GM19467 (cell line): ENCODE data around the gene ANKRD31.
"Not testable (repeated sequence)": the region's sequence is repeated elsewhere in the genome, so short reads cannot be mapped to it uniquely, and the experiment has no call there.

Experiments used
- ATAC-seq: cut with Tn5 transposase; IDR thresholded peaks from one replicate; pipeline ENCODE4 v1.9.1; 2021; ENCODE audit warnings: mild to moderate bottlenecking, moderate library complexity; ENCODE audit not compliant: unreplicated experiment

The ANKRD31 gene

DNA sequence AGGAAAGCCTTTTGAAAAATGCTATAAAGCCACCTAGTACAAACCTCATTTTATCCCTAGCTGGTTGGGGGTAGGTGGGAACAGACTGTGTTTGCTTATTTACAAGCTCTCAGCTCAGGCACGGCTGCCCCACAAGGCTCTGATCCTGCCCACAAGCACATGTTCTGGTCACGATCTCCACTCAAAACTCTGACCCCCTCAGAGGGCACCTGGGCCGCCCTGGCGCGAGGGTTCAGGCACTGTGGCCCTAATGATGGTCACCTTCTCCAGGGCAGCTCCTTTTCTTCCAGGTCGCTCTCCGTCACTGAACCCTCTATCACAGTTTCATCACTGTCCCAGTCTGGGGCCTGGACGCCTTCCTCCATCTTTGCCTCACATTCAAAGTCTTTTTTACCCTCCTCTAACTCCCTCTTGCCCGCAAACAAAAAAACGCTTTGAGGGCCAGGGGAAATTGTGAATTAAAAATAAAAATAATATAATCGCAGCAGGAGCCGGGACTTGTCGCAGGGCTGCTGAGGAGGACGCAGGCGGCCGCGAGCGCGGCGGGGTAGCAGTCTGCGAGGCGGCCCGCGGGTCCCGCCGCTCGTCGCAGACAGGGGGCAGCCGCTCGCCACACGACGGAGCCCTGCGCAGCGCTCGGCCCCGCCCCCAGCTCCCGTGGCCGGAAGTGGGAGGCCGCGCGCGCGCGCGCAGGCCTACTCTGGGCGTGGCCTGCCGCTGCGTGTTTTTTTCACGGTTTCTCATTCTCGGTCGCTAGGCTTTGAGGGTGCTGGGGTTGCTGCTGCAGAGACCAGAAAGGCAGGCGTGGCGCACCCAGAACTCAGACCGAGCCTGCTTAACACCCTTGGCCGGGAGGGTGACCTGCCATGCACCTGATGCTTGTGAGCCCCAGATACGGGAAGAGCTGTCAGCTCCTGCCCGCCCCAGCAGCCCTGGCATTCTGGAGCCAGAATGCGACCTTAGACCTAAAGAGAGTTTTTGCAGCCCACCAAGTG lies at the start of gene ANKRD31:
ANKRD31 (minus strand) TSS at position 557 of the 995 bp plus-strand sequence; CDS start at position 365, 192 bp downstream.
- ATAC-seq: peak; percentile 98

DNA sequence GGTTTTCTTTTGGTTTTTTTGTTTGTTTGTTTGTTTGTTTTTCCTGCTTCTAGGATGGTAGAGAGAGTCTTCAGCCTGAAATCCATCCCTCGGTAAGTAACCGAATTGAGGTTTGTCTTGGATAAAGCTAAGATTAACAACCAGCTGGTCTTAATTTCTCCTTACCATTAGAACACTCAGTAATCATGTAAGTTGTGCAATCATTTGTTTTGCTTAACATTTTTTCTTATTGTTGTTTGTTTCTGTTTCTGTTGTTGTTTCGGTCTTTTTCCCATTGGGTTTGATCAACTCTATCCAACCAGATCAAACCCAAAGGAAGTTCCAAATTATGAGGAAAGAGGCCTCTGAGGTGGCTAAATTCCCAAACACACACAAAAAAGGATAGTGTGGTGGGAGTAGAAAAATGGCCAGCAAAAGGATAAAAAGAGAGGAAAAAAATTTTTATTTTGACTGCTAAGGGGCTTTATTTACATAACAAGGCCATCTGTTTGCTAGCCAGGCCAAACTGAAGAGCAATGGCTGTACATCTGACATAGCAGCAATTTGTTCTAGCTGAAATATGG lies 49.6 kb upstream of the ANKRD31 start:
- no peak for ATAC-seq

DNA sequence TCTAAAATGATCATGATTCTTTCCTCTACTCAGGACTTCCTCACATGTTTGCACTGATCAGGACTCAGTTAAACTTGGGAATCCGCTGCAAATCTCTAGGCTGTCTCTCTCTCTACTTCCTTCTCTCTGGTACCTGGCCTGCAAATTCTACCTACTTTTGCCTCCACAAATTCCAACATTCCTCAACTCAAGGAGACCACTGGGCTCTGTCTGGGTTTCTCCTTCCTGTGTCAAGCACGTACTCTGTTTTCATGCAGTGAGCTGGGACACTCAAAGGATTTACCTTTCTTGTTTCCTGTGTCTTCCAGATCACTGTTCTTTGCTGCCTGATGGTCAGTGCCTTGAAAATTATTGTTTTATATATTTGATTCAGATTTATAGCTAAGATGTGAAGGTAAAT lies 45.9 kb upstream of the ANKRD31 start:
- ATAC-seq: no peak

DNA sequence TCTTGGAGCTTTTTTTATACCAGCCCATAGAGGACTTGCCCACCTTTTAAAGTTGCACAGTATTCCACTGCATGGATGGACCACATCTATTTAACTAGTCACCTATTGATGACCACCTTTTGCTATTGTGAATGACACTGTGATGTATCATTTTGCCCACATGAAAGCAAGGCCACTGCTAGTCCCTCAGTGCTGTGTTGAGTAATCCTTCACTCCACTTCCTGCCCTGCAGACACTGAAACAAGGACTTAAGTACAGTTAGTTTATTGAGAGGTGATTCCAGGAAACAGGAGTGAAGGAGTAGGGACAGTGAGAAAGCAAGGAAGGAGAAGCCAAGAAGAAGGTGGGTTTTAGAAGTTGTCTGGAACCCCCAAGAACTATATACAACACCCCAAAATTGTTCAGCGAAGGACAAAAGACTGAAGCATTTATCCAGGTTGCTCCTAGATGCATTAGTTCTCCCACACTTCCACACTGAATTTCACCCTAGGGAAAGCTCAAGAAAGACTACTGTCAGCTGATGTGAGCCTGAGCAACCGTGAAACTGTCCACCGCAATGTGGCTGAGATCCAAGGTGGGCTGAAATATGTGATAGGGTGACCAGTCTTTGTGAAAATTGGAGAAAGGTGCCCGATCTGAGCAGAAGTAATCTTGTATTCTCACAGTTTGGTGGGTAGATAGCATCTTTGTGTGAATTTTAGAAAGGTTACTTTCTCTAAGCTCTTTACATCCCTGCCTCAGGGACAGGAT lies 45.2 kb upstream of the ANKRD31 start:
- ATAC-seq: no peak

DNA sequence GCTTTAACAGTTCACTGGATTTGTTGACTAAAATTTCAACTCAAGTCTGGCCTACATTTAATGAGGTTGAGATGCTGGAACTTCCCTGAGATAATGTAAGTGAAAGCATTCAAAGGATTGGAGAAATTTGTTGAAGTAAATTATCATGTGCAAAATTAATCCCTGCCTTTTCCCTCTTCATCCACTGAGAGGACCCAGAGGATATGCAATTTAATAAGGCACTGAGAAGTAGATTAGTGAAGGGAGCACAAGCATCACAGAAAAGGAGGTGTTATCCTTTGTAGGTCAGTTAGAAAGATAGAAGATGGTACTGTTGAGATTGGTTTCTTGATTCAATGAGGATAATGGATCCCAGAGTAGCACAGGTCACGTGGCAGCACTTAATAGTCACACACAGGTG lies 42.6 kb upstream of the ANKRD31 start:
- ATAC-seq: no peak

GRCh38 chr5:75277463-75277862 lies 40.8 kb upstream of the ANKRD31 start:
- ATAC-seq: no peak

DNA sequence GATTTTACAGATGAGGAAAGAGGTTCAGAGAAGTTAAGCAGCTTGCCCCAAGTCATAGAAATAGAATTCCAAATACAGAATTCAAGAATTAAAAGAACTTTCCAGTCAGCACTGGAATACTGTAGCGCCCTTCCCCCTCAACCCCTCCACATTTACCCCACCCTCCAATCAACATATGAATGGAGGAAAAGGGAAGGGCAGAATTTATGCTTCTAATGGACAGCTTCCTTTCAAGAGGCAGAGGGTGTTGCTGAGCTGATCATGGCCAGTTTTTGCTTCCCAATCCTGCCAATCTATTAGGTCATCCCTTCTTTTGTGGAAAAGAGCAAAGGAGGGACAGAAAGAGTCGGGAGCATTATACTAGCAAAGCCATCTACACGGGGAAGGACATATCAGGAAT lies 39.1 kb upstream of the ANKRD31 start:
- no peak for ATAC-seq

DNA sequence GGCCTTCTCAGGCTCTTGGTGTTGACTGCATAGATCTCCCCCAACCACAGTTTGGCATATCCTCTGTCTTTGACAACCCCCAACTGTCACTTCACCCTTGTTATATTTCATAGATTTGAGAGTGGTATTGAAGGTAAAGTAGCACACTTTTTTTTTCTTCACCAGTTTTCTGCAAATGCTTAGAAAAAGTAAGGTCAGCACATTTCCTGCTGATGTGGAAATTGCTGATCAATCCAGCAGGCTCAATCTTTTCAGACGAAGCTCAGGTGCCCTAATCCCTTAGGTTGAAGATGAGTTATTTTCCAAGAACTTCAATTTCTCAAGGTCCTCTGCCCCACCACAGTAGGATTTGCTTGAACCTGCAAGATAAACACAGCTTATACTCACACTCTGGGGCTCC lies 38.5 kb upstream of the ANKRD31 start:
- ATAC-seq: no peak

- no peak for ATAC-seq
These were observed 37.8 kb upstream of the ANKRD31 start for GRCh38 chr5:75274486-75274885.

DNA sequence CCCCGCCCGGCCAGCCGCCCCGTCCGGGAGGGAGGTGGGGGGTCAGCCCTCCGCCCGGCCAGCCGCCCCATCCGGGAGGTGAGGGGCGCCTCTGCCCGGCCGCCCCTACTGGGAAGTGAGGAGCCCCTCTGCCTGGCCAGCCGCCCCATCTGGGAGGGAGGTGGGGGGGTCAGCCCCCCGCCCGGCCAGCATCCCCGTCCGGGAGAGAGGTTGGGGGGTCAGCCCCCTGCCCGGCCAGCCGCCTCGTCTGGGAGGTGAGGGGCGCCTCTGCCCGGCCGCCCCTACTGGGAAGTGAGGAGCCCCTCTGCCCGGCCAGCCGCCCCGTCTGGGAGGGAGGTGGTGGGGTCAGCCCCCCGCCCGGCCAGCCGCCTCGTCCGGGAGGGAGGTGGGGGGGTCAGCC lies 33.9 kb upstream of the ANKRD31 start:
- not testable (repeated sequence) for ATAC-seq

GRCh38 chr5:75265731-75266130 lies 29.1 kb upstream of the ANKRD31 start:
- no peak for ATAC-seq

GRCh38 chr5:75262271-75262670 lies 25.6 kb upstream of the ANKRD31 start:
- no peak for ATAC-seq

GRCh38 chr5:75260708-75261107 lies 24.0 kb upstream of the ANKRD31 start:
- ATAC-seq: no peak

DNA sequence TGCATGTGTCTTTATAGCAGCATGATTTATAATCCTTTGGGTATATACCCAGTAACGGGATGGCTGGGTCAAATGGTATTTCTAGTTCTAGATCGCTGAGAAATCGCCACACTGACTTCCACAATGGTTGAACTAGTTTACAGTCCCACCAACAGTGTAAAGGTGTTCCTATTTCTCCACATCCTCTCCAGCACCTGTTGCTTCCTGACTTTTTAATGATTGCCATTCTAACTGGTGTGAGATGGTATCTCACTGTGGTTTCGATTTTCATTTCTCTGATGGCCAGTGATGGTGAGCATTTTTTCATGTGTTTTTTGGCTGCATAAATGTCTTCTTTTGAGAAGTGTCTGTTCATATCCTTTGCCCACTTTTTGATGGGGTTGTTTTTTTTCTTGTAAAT lies 13.8 kb upstream of the ANKRD31 start:
- not testable (repeated sequence) for ATAC-seq

- no peak for ATAC-seq
These were observed 8.3 kb upstream of the ANKRD31 start for GRCh38 chr5:75245023-75245422.

DNA sequence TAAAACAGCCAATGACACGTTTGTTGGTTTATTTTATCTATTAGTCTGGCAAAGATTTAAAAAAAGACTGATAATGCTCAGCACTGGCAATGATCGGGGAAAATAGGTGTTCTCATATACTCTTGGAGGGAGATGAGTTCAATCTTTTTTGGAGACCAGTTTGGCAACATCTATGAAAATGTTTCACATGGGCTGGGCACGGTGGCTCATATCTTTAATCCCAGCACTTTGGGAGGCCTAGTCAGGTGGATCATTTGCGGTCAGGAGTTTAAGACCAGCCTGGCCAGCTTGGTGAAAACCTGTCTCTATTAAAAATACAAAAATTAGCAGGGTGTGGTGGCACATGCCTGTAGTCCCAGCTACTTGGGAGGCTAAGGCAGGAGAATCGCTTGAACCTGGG lies 6.8 kb upstream of the ANKRD31 start:
- no peak for ATAC-seq

DNA sequence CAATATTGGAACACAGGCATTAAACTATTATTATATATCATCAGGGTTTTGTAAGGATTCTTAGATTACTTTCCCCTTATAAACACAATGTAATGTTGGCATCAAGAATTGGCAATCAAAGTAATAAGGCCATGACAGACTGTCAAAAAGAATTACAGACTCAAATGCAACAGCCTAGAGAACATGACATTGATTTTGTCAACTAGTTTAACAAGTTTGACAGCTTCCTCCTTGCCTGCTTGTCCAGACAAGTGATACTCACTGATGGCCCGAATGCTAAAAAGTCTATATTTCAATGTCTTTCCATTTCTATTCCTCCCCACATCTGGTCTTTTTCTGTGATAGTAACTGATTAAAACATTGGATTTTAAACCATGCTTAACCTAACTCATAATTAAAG lies 6.4 kb upstream of the ANKRD31 start:
- no peak for ATAC-seq

GRCh38 chr5:75242067-75242466 lies 5.4 kb upstream of the ANKRD31 start:
- no peak for ATAC-seq

GRCh38 chr5:75239681-75240080 lies 3.0 kb upstream of the ANKRD31 start:
- no peak for ATAC-seq

DNA sequence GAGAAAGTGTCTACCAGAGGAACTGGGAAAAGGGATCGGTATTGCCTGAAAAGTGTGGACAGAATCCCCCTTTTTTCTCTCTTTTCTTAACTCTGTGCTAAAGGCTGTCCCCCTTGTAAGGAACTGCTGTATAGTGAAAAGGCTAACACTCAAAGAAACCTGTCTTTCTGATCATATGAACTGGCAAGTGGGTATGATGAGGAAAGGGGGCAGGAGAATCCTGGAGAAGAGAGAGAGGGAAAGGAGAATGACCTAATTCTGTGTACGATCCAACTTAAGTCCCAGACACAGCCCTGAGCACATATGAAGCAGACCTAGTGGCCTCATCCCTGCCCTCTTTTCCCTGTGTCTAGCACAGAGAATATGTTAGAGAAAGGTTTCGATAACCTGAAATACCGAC lies 967 bp downstream of the ANKRD31 start:
- ATAC-seq: no peak

- ATAC-seq: no peak
These were observed 2.4 kb downstream of the ANKRD31 start for GRCh38 chr5:75234251-75234650.

DNA sequence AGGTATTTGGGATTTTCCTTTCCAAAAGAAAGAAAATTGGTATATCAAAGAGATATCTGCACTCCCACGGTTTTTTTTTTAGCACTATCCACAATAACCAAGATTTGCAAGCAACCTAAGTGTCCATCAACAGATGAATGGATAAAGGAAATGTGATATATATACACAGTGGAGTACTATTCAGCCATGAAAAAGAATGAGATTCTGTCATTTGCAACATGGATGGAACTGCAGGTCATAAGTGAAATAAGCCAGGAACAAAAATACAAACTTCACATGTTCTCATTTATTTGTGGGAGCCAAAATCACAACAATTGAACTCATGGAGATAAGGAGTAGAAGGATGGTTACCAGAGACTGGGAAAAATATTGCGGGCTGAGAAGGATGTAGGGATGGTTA lies 9.8 kb downstream of the ANKRD31 start:
- no peak for ATAC-seq
